Measurements from ENCODE around the gene SMC2.

The SMC2 gene

GRCh38 chr9:104121022-104121421 lies 26.9 kb downstream of the SMC2 start:
- H3K4me3 ChIP-seq (ENCODE audit: low read depth, low read length), result no peak overlapping the region
- DNase-seq (ENCODE audit: low read depth), result no peak
- no peak for TF ChIP-seq CTCF (IDR thresholded peaks at IDR 0.05; ENCODE audit: control insufficient read depth, extremely low read depth, insufficient read depth)

DNA sequence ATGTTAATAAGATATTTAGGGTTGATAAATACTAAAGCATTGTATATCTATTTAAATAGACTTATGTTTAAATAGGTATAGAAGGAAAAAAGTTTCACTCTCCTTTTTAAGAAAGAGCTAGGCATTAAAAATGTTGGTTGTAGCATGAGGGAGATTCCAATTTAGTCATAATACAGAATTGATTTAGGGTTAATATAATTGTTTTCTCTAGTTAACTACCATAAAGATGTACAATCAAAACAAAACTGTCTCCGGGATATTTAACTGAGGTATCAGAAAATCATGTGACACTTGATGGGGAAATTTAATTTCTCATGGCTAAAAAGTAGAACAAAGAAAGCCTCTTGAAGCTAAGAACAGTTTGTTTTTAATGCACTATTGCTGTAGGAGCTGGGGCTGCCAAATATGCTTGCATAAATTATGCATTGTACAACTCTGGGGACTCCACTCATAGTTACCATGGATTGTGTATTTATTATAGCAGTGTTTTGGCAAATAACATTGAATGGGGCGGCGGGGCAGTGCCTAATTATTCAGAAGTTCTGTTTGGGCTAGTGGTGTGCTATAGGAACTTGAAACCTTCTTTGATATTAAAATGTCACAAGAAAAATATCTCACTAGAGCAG lies 44.2 kb downstream of the SMC2 start:
- DNase-seq (ENCODE audit: low read depth), result no peak
- TF ChIP-seq CTCF (IDR thresholded peaks at IDR 0.05; ENCODE audit: control insufficient read depth, extremely low read depth, insufficient read depth), result no peak
- H3K4me3 ChIP-seq (ENCODE audit: low read depth, low read length), result no peak overlapping the region

DNA sequence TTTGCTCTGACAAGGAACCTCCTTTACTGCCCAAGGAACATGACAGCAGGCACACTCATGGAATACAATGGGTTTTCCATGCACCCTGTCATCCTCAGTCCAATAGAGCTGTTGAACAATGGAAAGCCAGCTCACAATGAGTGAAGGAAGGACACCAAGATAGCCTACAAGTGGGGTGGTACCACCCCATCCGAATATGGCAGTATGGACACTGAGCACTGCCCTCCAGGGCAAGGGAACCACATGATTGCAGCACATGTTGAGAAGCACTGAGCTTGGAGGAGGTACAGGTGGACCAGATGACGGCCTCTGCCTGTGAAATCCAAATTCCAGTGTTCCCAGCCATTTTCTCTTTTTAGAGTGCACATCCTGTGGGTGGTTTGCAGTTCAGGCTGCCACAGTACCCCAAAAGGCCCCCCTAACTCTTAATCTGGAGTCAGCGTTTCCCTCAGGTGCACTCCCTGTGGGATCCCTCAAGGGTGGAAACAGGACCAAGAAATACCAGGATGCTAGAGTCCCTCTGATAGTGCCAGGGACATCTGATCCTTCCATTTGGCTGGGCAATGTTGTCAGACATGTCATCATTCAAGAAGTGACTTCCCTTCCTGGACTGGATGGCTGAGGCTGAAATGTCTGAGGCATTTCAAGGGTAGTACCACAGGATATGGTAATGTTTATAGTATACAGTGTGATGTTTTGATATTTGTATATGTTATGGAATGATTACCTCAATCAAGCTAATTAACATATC lies 48.9 kb downstream of the SMC2 start:
- no peak for DNase-seq (ENCODE audit: low read depth)
- no peak overlapping the region for H3K4me3 ChIP-seq (ENCODE audit: low read depth, low read length)
- TF ChIP-seq CTCF (IDR thresholded peaks at IDR 0.05; ENCODE audit: control insufficient read depth, extremely low read depth, insufficient read depth), result no peak

DNA sequence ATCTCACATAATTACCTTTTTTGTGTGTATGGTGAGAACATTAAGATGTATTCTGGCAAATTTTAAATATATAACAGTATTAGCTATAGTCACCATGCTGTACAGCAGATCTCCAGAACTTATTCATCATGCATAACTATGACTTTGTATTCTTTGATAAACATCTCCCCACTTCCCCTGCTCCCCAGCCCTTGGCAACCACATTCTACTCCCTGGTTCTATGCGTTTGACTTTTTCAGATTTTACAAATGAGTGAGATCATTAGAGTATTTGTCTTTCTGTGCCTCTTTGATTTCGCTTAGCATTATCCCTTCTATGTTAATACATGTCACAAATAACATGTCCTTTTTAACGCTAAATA lies 49.4 kb downstream of the SMC2 start:
- H3K4me3 ChIP-seq (ENCODE audit: low read depth, low read length), result no peak overlapping the region
- TF ChIP-seq CTCF (IDR thresholded peaks at IDR 0.05; ENCODE audit: control insufficient read depth, extremely low read depth, insufficient read depth), result no peak
- DNase-seq (ENCODE audit: low read depth), result no peak

- no peak for DNase-seq (ENCODE audit: low read depth)
- no peak overlapping the region for H3K4me3 ChIP-seq (ENCODE audit: low read depth, low read length)
- TF ChIP-seq CTCF (IDR thresholded peaks at IDR 0.05; ENCODE audit: control insufficient read depth, extremely low read depth, insufficient read depth), result no peak
These were observed 50.2 kb downstream of the SMC2 start for GRCh38 chr9:104144336-104144735.

GRCh38 chr9:104173067-104173466 lies 79.0 kb downstream of the SMC2 start:
- no peak for TF ChIP-seq CTCF (IDR thresholded peaks at IDR 0.05; ENCODE audit: control insufficient read depth, extremely low read depth, insufficient read depth)
- H3K4me3 ChIP-seq (ENCODE audit: low read depth, low read length), result no peak overlapping the region
- DNase-seq (ENCODE audit: low read depth), result no peak

Data from LNCaP clone FGC (cell line).